ENCODE measurements around the gene GGCT. TPM values are rescaled to one million over a fixed set of nuclear protein-coding genes. Genes with fewer than 3 reads are reported as not detected.

GGCT gene
- total RNA-seq, 1 experiment from 2014 or later, result 77.6 TPM

- peak overlapping the region; percentile 50 for H3K27ac ChIP-seq
- no peaks in the 10 kb centered on the region for H3K27me3 ChIP-seq (replicated peaks)
- no peaks in the 10 kb centered on the region; the same call in 1 of the 2 replicates for H3K36me3 ChIP-seq
- H3K9me3 ChIP-seq (replicated peaks), result no peaks in the 10 kb centered on the region
- DNase-seq (ENCODE audit: low read depth in 1 of 2, low spot score in 2 of 2), result peak; percentile 44 to 49
- peaks cover 30% of the 10 kb centered on the region for H3K4me1 ChIP-seq (replicated peaks)
- H3K4me3 ChIP-seq, result no peak overlapping the region
These were observed 34.4 kb downstream of the GGCT start for GRCh38 chr7:30470163-30470770.

GRCh38 chr7:30469303-30469702 is 35.3 kb downstream of the GGCT start:
- H3K9me3 ChIP-seq (replicated peaks), result no peaks in the 10 kb centered on the region
- peaks cover 30% of the 10 kb centered on the region for H3K4me1 ChIP-seq (replicated peaks)
- DNase-seq (ENCODE audit: low read depth in 1 of 2, low spot score in 2 of 2), result peak; percentile 91 to 93
- peak overlapping the region; percentile 50 for H3K27ac ChIP-seq
- H3K36me3 ChIP-seq, result no peaks in the 10 kb centered on the region; the same call in 1 of the 2 replicates
- no peak overlapping the region for H3K4me3 ChIP-seq
- H3K27me3 ChIP-seq (replicated peaks), result no peaks in the 10 kb centered on the region

- DNase-seq (ENCODE audit: low read depth in 1 of 2, low spot score in 2 of 2), result peak in 1 of 2 experiments; percentile 25
- no peaks in the 10 kb centered on the region for H3K27me3 ChIP-seq (replicated peaks)
- no peaks in the 10 kb centered on the region for H3K9me3 ChIP-seq (replicated peaks)
- no peak overlapping the region for H3K4me3 ChIP-seq
- peaks cover 30% of the 10 kb centered on the region for H3K4me1 ChIP-seq (replicated peaks)
- no peaks in the 10 kb centered on the region; the same call in 1 of the 2 replicates for H3K36me3 ChIP-seq
- H3K27ac ChIP-seq, result peak overlapping the region; percentile 43
These were observed 35.8 kb downstream of the GGCT start for GRCh38 chr7:30468791-30469190.

GRCh38 chr7:30468041-30468440 is 36.6 kb downstream of the GGCT start:
- no peaks in the 10 kb centered on the region for H3K27me3 ChIP-seq (replicated peaks)
- no peaks in the 10 kb centered on the region for H3K9me3 ChIP-seq (replicated peaks)
- no peak for DNase-seq (ENCODE audit: low read depth in 1 of 2, low spot score in 2 of 2)
- H3K4me1 ChIP-seq (replicated peaks), result peaks cover 30% of the 10 kb centered on the region
- no peak overlapping the region for H3K4me3 ChIP-seq
- H3K27ac ChIP-seq, result no peak overlapping the region
- peaks cover 3% of the 10 kb centered on the region; the same call in 1 of the 2 replicates for H3K36me3 ChIP-seq

- no peak overlapping the region for H3K4me3 ChIP-seq
- no peak for DNase-seq (ENCODE audit: low read depth in 1 of 2, low spot score in 2 of 2)
- H3K4me1 ChIP-seq (replicated peaks), result peaks cover 30% of the 10 kb centered on the region
- H3K27me3 ChIP-seq (replicated peaks), result no peaks in the 10 kb centered on the region
- H3K36me3 ChIP-seq, result peaks cover 4% of the 10 kb centered on the region; the same call in 1 of the 2 replicates
- no peak overlapping the region for H3K27ac ChIP-seq
- no peaks in the 10 kb centered on the region for H3K9me3 ChIP-seq (replicated peaks)
These were observed 37.4 kb downstream of the GGCT start for GRCh38 chr7:30467271-30467670.

- Histone ChIP-seq H3K27ac (no peak overlapping the region), H3K4me1 (replicated peaks) (peaks cover 27% of the 10 kb centered on the region), H3K4me3 (no peak overlapping the region), H3K36me3 (peaks cover 4% of the 10 kb centered on the region; the same call in 1 of the 2 replicates), H3K9me3 (replicated peaks) (no peaks in the 10 kb centered on the region), H3K27me3 (replicated peaks) (no peaks in the 10 kb centered on the region)
- DNase-seq (ENCODE audit: low read depth in 1 of 2, low spot score in 2 of 2), result no peak
These were observed 38.4 kb downstream of the GGCT start for GRCh38 chr7:30466266-30466665.

- DNase-seq (ENCODE audit: low read depth in 1 of 2, low spot score in 2 of 2), result no peak
- Histone ChIP-seq H3K4me3 (no peak overlapping the region), H3K27ac (no peak overlapping the region), H3K36me3 (peaks cover 4% of the 10 kb centered on the region; the same call in 1 of the 2 replicates), H3K9me3 (replicated peaks) (no peaks in the 10 kb centered on the region), H3K4me1 (replicated peaks) (peaks cover 22% of the 10 kb centered on the region), H3K27me3 (replicated peaks) (no peaks in the 10 kb centered on the region)
These were observed 38.8 kb downstream of the GGCT start for GRCh38 chr7:30465811-30466180.

- Histone ChIP-seq H3K4me3 (no peak overlapping the region), H3K9me3 (replicated peaks) (no peaks in the 10 kb centered on the region), H3K4me1 (replicated peaks) (peaks cover 21% of the 10 kb centered on the region), H3K27ac (no peak overlapping the region), H3K27me3 (replicated peaks) (no peaks in the 10 kb centered on the region), H3K36me3 (peaks cover 4% of the 10 kb centered on the region; the same call in 1 of the 2 replicates)
- no peak for DNase-seq (ENCODE audit: low read depth in 1 of 2, low spot score in 2 of 2)
These were observed 39.4 kb downstream of the GGCT start for GRCh38 chr7:30465046-30465810.

- no peak for DNase-seq (ENCODE audit: low read depth in 1 of 2, low spot score in 2 of 2)
- peaks cover 22% of the 10 kb centered on the region for H3K4me1 ChIP-seq (replicated peaks)
- H3K27ac ChIP-seq, result no peak overlapping the region
These were observed 40.4 kb downstream of the GGCT start for GRCh38 chr7:30464231-30464671.

GRCh38 chr7:30463405-30464145 is 41.1 kb downstream of the GGCT start:
- Histone ChIP-seq H3K4me3 (no peak overlapping the region), H3K36me3 (peaks cover 4% of the 10 kb centered on the region; the same call in 1 of the 2 replicates), H3K4me1 (replicated peaks) (peaks cover 22% of the 10 kb centered on the region), H3K27ac (no peak overlapping the region), H3K9me3 (replicated peaks) (no peaks in the 10 kb centered on the region), H3K27me3 (replicated peaks) (no peaks in the 10 kb centered on the region)
- DNase-seq (ENCODE audit: low read depth in 1 of 2, low spot score in 2 of 2), result no peak

More at GRCh38 chr7:30464231-30464671, 40.4 kb downstream of the GGCT start:
- Histone ChIP-seq H3K9me3 (replicated peaks) (no peaks in the 10 kb centered on the region), H3K27me3 (replicated peaks) (no peaks in the 10 kb centered on the region), H3K4me3 (no peak overlapping the region), H3K36me3 (peaks cover 4% of the 10 kb centered on the region; the same call in 1 of the 2 replicates)

GRCh38 chr7:30462179-30462578 is 42.5 kb downstream of the GGCT start:
- Histone ChIP-seq H3K27ac (no peak overlapping the region), H3K4me3 (no peak overlapping the region), H3K9me3 (replicated peaks) (no peaks in the 10 kb centered on the region), H3K4me1 (replicated peaks) (peaks cover 20% of the 10 kb centered on the region), H3K27me3 (replicated peaks) (no peaks in the 10 kb centered on the region), H3K36me3 (0 out of 2 replicates have a peak, but pooled peaks cover 4% of the 10 kb centered on the region)
- DNase-seq (ENCODE audit: low read depth in 1 of 2, low spot score in 2 of 2), result no peak

GRCh38 chr7:30460246-30460633 is 44.4 kb downstream of the GGCT start:
- DNase-seq (ENCODE audit: low read depth in 1 of 2, low spot score in 2 of 2), result no peak
- no peak overlapping the region for H3K4me3 ChIP-seq

GRCh38 chr7:30459591-30460245 is 44.9 kb downstream of the GGCT start:
- Histone ChIP-seq H3K9me3 (replicated peaks) (no peaks in the 10 kb centered on the region), H3K27me3 (replicated peaks) (no peaks in the 10 kb centered on the region), H3K4me3 (no peak overlapping the region), H3K27ac (peak overlapping the region; percentile 72), H3K4me1 (replicated peaks) (peaks cover 20% of the 10 kb centered on the region), H3K36me3 (peaks cover 22% of the 10 kb centered on the region)
- peak; percentile 76 to 78 for DNase-seq (ENCODE audit: low read depth in 1 of 2, low spot score in 2 of 2)

More at GRCh38 chr7:30460246-30460633, 44.4 kb downstream of the GGCT start:
- peaks cover 17% of the 10 kb centered on the region for H3K36me3 ChIP-seq
- H3K4me1 ChIP-seq (replicated peaks), result peaks cover 20% of the 10 kb centered on the region
- H3K9me3 ChIP-seq (replicated peaks), result no peaks in the 10 kb centered on the region
- H3K27me3 ChIP-seq (replicated peaks), result no peaks in the 10 kb centered on the region
- H3K27ac ChIP-seq, result peak overlapping the region; percentile 72
